AG04450 (cell line): ENCODE measurements around the gene RYR3. TPM values are rescaled to one million over a fixed set of nuclear protein-coding genes. Genes with fewer than 3 reads are reported as not detected.
A peak's percentile ranks its signal among the peaks of the same experiment; 100 is the strongest.
"Not testable (repeated sequence)": the region's sequence is repeated elsewhere in the genome, so short reads cannot be mapped to it uniquely, and the experiment has no call there.

Source experiments
- CTCF ChIA-PET: fragments of 300-600, 350-600 bp; formaldehyde crosslinking; extraction: SDS; loops from one replicate; lab custom pipeline; 2022; ENCODE audit warnings: antibody characterized with exemption, inconsistent platforms; lab: Charles Lee
- POLR2A ChIA-PET: fragments of 350-600 bp; formaldehyde crosslinking; extraction: SDS; loops from one replicate; lab custom pipeline; 2021; ENCODE audit warnings: antibody characterized with exemption, inconsistent platforms; lab: Yijun Ruan, JAX
- DNase-seq: peaks from one replicate; pipeline ENCODE4 v3.0.0-alpha.2; 2011; ENCODE audit warnings: low read depth, low spot score
- H3K27ac ChIP-seq: one replicate; pipeline ENCODE4 v1.5.1; 2012; ENCODE audit warnings: low read depth, low read length, control low read depth
- H3K27me3 ChIP-seq: one replicate; pipeline ENCODE4 v1.6.0; 2012; ENCODE audit warnings: low read length; ENCODE audit not compliant: control insufficient read depth, insufficient read depth
- H3K4me3 ChIP-seq: 2 replicates; pipeline ENCODE4 v1.5.1; 2011; ENCODE audit warnings: mild to moderate bottlenecking, low read depth, low read length, control low read depth
- H3K9me3 ChIP-seq: 2 replicates; pipeline ENCODE4 v1.5.1; 2012; ENCODE audit warnings: low read length; ENCODE audit not compliant: control insufficient read depth, insufficient read depth
- CTCF ChIP-seq: IDR thresholded peaks from 2 replicates; pipeline ENCODE4 v1.5.1; 2011; ENCODE audit warnings: low read depth, low read length, control low read depth, inconsistent platforms
- polyA plus RNA-seq: library from polyadenylated mRNA; depleted of rRNA; stranded (reverse); fragments of >200 nt; gene quantifications from 2 replicates; pipeline ENCODE4 v1.2.3, GENCODE V29; 2011

RYR3 gene
- polyA plus RNA-seq, 1 experiment = not detected

GRCh38 chr15:33807665-33808064 is 496.9 kb downstream of the RYR3 start:
- ChIA-PET CTCF (no interaction called here), POLR2A (no interaction called here)
- H3K4me3 ChIP-seq = no peak overlapping the region
- TF ChIP-seq CTCF = no peak
- H3K9me3 ChIP-seq = no peaks in the 10 kb centered on the region
- peaks cover 9% of the 10 kb centered on the region for H3K27me3 ChIP-seq
- no peak overlapping the region for H3K27ac ChIP-seq
- DNase-seq = no peak

DNA sequence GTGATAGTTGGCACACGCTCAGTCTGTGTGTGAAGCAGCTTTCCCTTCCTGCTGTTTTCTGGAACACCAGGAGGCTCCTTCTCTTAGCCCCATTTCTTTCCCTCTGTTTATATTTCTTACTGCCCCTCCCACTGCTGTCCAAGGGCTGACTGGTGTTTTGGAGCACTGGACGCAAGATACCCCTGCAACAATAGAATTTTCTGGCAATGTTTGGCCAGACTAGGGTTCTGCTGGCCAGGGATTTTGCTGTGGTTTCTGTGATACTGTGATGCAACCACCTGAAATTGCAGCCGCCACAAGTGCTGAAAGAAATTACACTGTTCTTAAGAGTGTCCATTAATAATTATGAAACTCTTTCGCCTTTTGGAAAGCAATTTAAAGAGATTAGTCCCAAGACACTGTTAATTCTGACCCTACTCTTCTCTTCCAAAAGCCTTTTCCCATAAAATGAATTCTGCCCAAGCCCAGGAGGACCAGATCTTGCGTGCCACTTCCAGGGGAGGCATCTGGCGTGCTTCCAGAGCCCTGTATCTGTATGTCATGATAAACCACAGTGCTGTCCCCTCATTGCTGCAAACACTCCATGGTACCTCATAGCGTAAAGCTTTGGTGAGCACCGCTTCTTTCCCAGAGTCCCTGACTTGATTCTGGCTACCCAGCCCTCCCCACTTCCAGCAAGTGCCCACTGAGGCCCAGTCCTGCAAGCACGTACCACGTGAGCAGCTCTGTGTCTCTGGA is 498.1 kb downstream of the RYR3 start:
- DNase-seq = no peak
- no peaks in the 10 kb centered on the region for H3K9me3 ChIP-seq
- CTCF ChIA-PET = no interaction called here

GRCh38 chr15:33810073-33810595 is 499.4 kb downstream of the RYR3 start:
- no peaks in the 10 kb centered on the region for H3K9me3 ChIP-seq
- H3K4me3 ChIP-seq = no peak overlapping the region; the same call in 1 of the 2 replicates
- H3K27me3 ChIP-seq = peaks cover 4% of the 10 kb centered on the region
- DNase-seq = no peak
- ChIA-PET POLR2A (no interaction called here), CTCF (no interaction called here)
- no peak overlapping the region for H3K27ac ChIP-seq
- TF ChIP-seq CTCF = peak; percentile 13; the same call in 1 of the 2 replicates

More for the DNA sequence above, 498.1 kb downstream of the RYR3 start:
- TF ChIP-seq CTCF = no peak
- Histone ChIP-seq H3K4me3 (no peak overlapping the region), H3K27me3 (peaks cover 9% of the 10 kb centered on the region), H3K27ac (no peak overlapping the region)
- POLR2A ChIA-PET = no interaction called here

DNA sequence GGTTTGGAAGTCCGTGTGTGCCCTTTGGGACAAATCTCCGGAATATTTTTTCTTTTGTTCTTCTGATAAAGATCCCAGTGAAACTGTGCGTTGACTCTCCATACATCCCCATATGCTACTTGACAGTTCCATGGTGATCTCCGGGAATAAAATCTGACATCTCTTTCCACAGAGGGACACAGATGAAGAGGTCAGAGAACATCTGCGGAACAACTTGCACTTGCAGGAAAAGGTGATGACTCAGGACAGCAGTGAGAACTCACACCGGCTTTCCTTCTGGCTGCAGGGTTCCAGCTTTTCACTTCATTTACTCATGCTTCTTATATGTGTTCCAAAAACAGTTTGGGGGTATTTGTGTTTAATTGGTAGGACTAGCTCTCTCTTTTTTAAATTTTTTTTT is 500.0 kb downstream of the RYR3 start:
- no peak overlapping the region for H3K27ac ChIP-seq
- H3K9me3 ChIP-seq = no peaks in the 10 kb centered on the region
- H3K4me3 ChIP-seq = no peak overlapping the region
- DNase-seq = no peak
- TF ChIP-seq CTCF = no peak
- ChIA-PET CTCF (no interaction called here), POLR2A (no interaction called here)
- peaks cover 4% of the 10 kb centered on the region for H3K27me3 ChIP-seq

DNA sequence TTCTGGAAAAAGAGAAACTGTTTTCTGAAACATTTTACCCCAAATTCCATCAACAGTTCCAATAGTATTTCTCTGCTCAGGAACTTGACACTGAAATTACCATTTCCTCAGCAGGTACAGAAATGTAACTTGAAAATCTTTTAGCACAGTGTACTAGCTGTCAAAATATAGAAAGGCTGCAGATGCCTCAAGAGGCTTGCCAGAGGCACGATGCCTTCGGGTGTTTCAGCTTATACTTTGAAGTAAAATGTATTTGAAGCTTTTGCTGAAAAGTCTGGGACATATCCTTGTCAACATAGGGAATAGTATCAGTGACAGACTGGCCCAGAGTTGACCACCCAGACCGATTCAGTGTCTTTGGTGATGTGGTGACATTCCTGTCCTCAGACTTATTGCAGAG is 503.1 kb downstream of the RYR3 start:
- no peak for DNase-seq
- POLR2A ChIA-PET = no interaction called here

DNA sequence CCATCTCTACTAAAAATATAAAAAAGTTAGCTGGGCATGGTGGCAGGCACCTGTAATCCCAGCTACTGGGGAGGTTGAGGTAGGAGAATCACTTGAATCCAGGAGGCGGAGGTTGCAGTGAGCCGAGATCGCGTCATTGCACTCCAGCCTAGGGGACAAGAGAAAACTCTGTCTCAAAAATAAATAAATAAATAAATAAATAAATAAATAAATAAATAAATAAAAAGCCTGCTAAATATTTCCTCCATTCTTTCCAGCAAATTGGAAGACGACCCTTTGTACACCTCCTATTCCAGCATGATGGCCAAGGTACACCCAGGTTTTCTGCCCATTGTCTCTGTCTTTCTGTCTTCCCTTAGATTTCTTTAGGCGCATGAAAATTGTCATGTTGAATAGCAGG is 508.7 kb downstream of the RYR3 start:
- H3K27ac ChIP-seq, H3K9me3 ChIP-seq, CTCF ChIA-PET, DNase-seq, POLR2A ChIA-PET, H3K4me3 ChIP-seq, H3K27me3 ChIP-seq: not testable (repeated sequence)

More for the DNA sequence above, 503.1 kb downstream of the RYR3 start:
- Histone ChIP-seq H3K27ac (no peak overlapping the region), H3K4me3 (no peak overlapping the region), H3K27me3 (no peaks in the 10 kb centered on the region), H3K9me3 (no peaks in the 10 kb centered on the region)
- CTCF ChIA-PET = interaction anchor here (0.6 kb wide), 1 partner anchor 150 kb away, joined by 3 read pairs; no protein-coding TSS in a partner anchor
- TF ChIP-seq CTCF = no peak
